K562 (cell line): ENCODE results near the gene ARHGEF1. TPM values are rescaled to one million over a fixed set of nuclear protein-coding genes. Genes with fewer than 3 reads are reported as not detected.

ENCODE experiments used
- ATAC-seq: fragments of 200-7000 bp; cut with Tn5 transposase; 3 replicates; pipeline ENCODE4 v1.9.1; 2020; ENCODE audit warnings: moderate library complexity
- BruUV-seq: library from RNA; stranded (reverse); fragments of 400-500 nt; replicated peaks from 2 replicates; lab custom pipeline; 2021; lab: Mats Ljungman, UMichigan
- CTCF ChIA-PET: fragments of 300-600 bp; formaldehyde crosslinking; extraction: SDS; loops from one replicate; lab custom pipeline; 2021; ENCODE audit warnings: low intra/inter-chr PET ratio; lab: Yijun Ruan, JAX
- POLR2A ChIA-PET: fragments of 300-600, 350-650 bp; sonication (Branson Sonifier 250); formaldehyde crosslinking; extraction: SDS; loops from one replicate; lab custom pipeline; 2021; ENCODE audit warnings: antibody characterized with exemption, inconsistent platforms; lab: Yijun Ruan, JAX
- DNase-seq, 4 experiments: peaks; one replicate each; pipeline versions ENCODE4 v3.0.0 to v3.0.0-alpha.2; 2011 to 2018; ENCODE audit warnings: low spot score in 3 of 4, mixed read lengths in 3 of 4; ENCODE audit errors: extremely low read depth in 1 of 4
- FAIRE-seq: peaks from 2 replicates; lab custom pipeline; 2011; peaks lifted over from hg19 to GRCh38; lab: Jason Lieb, UNC
- H2AFZ ChIP-seq: 2 replicates; pipeline ENCODE4 v1.6.0; 2011; ENCODE audit warnings: low read depth, low read length, control low read depth, inconsistent platforms
- H3K27ac ChIP-seq: fragments of 200-600 bp; 3 replicates; pipeline ENCODE4 v1.8.0; 2011; ENCODE audit warnings: low read depth, mild to moderate bottlenecking, control low read depth, inconsistent platforms, low read length, moderate library complexity, mixed read lengths; ENCODE audit errors: extremely low read depth
- H3K27me3 ChIP-seq, 2 experiments: fragments of 300-600 bp in 1 of 2; 2 replicates in 1 of 2; 3 replicates in 1 of 2; pipeline versions ENCODE4 v1.6.0 to v1.8.0; 2011; ENCODE audit warnings: inconsistent platforms in 2 of 2, low read length in 2 of 2, mild to moderate bottlenecking in 1 of 2, mixed read lengths in 1 of 2, moderate library complexity in 1 of 2; ENCODE audit not compliant: control insufficient read depth in 2 of 2, insufficient read depth in 2 of 2
- H3K36me3 ChIP-seq: fragments of 300-600 bp; 3 replicates; pipeline ENCODE4 v1.8.0; 2011; ENCODE audit warnings: mild to moderate bottlenecking, low read length, inconsistent platforms; ENCODE audit not compliant: control insufficient read depth, insufficient read depth
- H3K4me1 ChIP-seq, 2 experiments: fragments of 200-600 bp in 1 of 2; replicated peaks in 1 of 2; 2 replicates in 1 of 2; 3 replicates in 1 of 2; pipeline versions ENCODE4 v1.5.1 to v1.8.0; 2011; ENCODE audit warnings: inconsistent platforms in 2 of 2, low read length in 2 of 2, mild to moderate bottlenecking in 1 of 2, mixed read lengths in 1 of 2, moderate library complexity in 1 of 2; ENCODE audit not compliant: control insufficient read depth in 2 of 2, insufficient read depth in 2 of 2
- H3K4me2 ChIP-seq: 2 replicates; pipeline ENCODE4 v1.6.1; 2011; ENCODE audit warnings: low read length, control low read depth, inconsistent platforms, mixed read lengths; ENCODE audit not compliant: insufficient read depth
- H3K4me3 ChIP-seq: fragments of 200-600 bp; sonication (generic), shearing (Covaris generic); 2 replicates; pipeline ENCODE4 v1.5.1; 2016; ENCODE audit warnings: control low read depth, inconsistent platforms
- H3K79me2 ChIP-seq: fragments of 200-600 bp; 3 replicates; pipeline ENCODE4 v1.8.0; 2011; ENCODE audit warnings: low read length, inconsistent platforms; ENCODE audit not compliant: control insufficient read depth, insufficient read depth
- H3K9ac ChIP-seq, 2 experiments: 2 replicates each; pipeline versions ENCODE4 v1.6.0 to v1.6.1; 2011; ENCODE audit warnings: low read depth in 2 of 2, low read length in 2 of 2, control low read depth in 1 of 2, inconsistent platforms in 1 of 2, mild to moderate bottlenecking in 1 of 2, mixed read lengths in 1 of 2; ENCODE audit not compliant: insufficient read depth in 1 of 2
- H3K9me1 ChIP-seq: one replicate; pipeline ENCODE4 v1.6.0; 2011; ENCODE audit warnings: inconsistent platforms, mild to moderate bottlenecking, low read length, moderate library complexity; ENCODE audit not compliant: control insufficient read depth, insufficient read depth
- H3K9me3 ChIP-seq: replicated peaks from 2 replicates; pipeline ENCODE4 v1.5.1; 2011; ENCODE audit warnings: low read depth, low read length, inconsistent platforms; ENCODE audit not compliant: control insufficient read depth, insufficient read depth
- H4K20me1 ChIP-seq: replicated peaks from 2 replicates; pipeline ENCODE4 v1.6.1; 2011; ENCODE audit warnings: low read length, inconsistent platforms, mixed read lengths; ENCODE audit not compliant: control insufficient read depth, insufficient read depth
- CBX1 ChIP-seq: sonication (generic); IDR thresholded peaks from 2 replicates; pipeline ENCODE4 v1.6.1; 2016; ENCODE audit warnings: antibody characterized with exemption, low read depth, mild to moderate bottlenecking
- EZH2 ChIP-seq: IDR thresholded peaks from 2 replicates; pipeline ENCODE4 v1.6.1; 2012; ENCODE audit warnings: low read depth, mild to moderate bottlenecking, inconsistent platforms, low read length, borderline replicate concordance
- HDAC1 ChIP-seq, 2 experiments: fragments of 450-650 bp; IDR thresholded peaks; 2 replicates each; pipeline ENCODE4 v1.6.1; 2016 to 2017; ENCODE audit warnings: inconsistent platforms in 1 of 2, mild to moderate bottlenecking in 1 of 2, moderate library complexity in 1 of 2
- STAT5B ChIP-seq: fragments of 250-450 bp; sonication (Bioruptor Pico); IDR thresholded peaks from 2 replicates; pipeline ENCODE4 v1.8.0; 2021; ENCODE audit warnings: mild to moderate bottlenecking, inconsistent platforms
- TSC22D4 ChIP-seq: fragments of 450-650 bp; IDR thresholded peaks from 2 replicates; pipeline ENCODE4 v1.6.1; 2016; ENCODE audit warnings: missing genetic modification characterization, missing biosample characterization, control low read depth
- WGBS: fragments of 100-300 bp; shearing (Covaris generic); methylation state at CpG from one replicate; pipeline ENCODE4 v1.1.6; 2016; ENCODE audit warnings: low coverage, mixed read lengths; ENCODE audit not compliant: insufficient coverage; ENCODE audit errors: missing lambda C conversion rate; 5-methylcytosine and 5-hydroxymethylcytosine counted together
- in situ Hi-C: fragments of 300-500 bp; cut with MboI; formaldehyde crosslinking; loops from 4 replicates; pipeline ENCODE4 v1.15.0; 2018; ENCODE audit warnings: inconsistent platforms, mixed read lengths
- intact Hi-C: fragments of 100-400 bp; cut with micrococcal nuclease; formaldehyde crosslinking; loops from 2 replicates; pipeline ENCODE4 v1.14.2; 2022
- polyA plus RNA-seq, 8 experiments: library from polyadenylated mRNA; depleted of rRNA in 4 of 8; stranded (reverse) in 5 of 8; unstranded in 3 of 8; fragments of >200 nt; fragmentation: Nextera tagmentation in 2 of 8; fragmentation: Illumina TruSeq in 1 of 8; extraction: Ambion mirVana in 2 of 8; extraction: Trizol in 1 of 8; gene quantifications; 2 replicates each; pipeline versions ENCODE4 v1.2.1 to v1.2.3, GENCODE V29; 2011 to 2014; ENCODE audit warnings: inconsistent platforms in 1 of 8, missing spikeins in 1 of 8
- total RNA-seq, 7 experiments: library from RNA; depleted of rRNA in 6 of 7; stranded (reverse); fragments of >200 nt in 6 of 7; fragmentation: Illumina TruSeq in 2 of 7; extraction: Trizol in 2 of 7; gene quantifications; 2 replicates each; pipeline versions ENCODE4 v1.2.1 to v1.2.3, GENCODE V29; 2011 to 2021; ENCODE audit warnings: low replicate concordance in 1 of 7

The ARHGEF1 gene
- total and polyA plus RNA-seq, 9 of the 15 experiments (the other 6 are each of a cell fraction or from before 2014, with no cell fraction given), result 1.9 to 149 (median 29.8) TPM

- ChIA-PET CTCF (no interaction called here), POLR2A (no interaction called here)
- Histone ChIP-seq H4K20me1 (peaks cover 29% of the 10 kb centered on the region; the same call in 1 of the 2 replicates), H3K79me2 (no peaks in the 10 kb centered on the region), H2AFZ (no peak overlapping the region), H3K4me3 (no peak overlapping the region), H3K4me2 (no peak overlapping the region), H3K9me1 (no peaks in the 10 kb centered on the region), H3K27ac (no peak overlapping the region), H3K4me1 (peaks cover 0 to 26% of the 10 kb centered on the region in 2 experiments; a peak in 2 of 5 replicates), H3K9me3 (no peaks in the 10 kb centered on the region), H3K36me3 (no peaks in the 10 kb centered on the region), H3K27me3 (peaks cover 32 to 69% of the 10 kb centered on the region in 2 experiments), H3K9ac (no peak overlapping the region)
- intact Hi-C loops, result no loop called here
- WGBS, result 4% methylated on average over 30 of the region's 38 CpGs
- in situ Hi-C loops, result no loop called here
- FAIRE-seq (no peak), DNase-seq (no peak), ATAC-seq (no peak)
- no TSS peak for BruUV-seq
- TF ChIP-seq STAT5B (CRISPR knock-in tag) (no peak), EZH2 (peak; percentile 89; the same call in 1 of the 2 replicates)
Measured at GRCh38 chr19:41915021-41915775, 32.2 kb downstream of the ARHGEF1 start.

- WGBS, result 30% methylated on average over 15 of the region's 27 CpGs
- no TSS peak for BruUV-seq
- H3K27ac ChIP-seq, result no peak overlapping the region
- peaks cover 24% of the 10 kb centered on the region; the same call in 1 of the 2 replicates for H4K20me1 ChIP-seq
- intact Hi-C loops, result no loop called here
- H3K9me3 ChIP-seq, result no peaks in the 10 kb centered on the region; the same call in 1 of the 2 replicates
- no peak overlapping the region for H3K9ac ChIP-seq
- CTCF ChIA-PET, result no interaction called here
- in situ Hi-C loops, result no loop called here
- no peaks in the 10 kb centered on the region for H3K36me3 ChIP-seq
- no peak overlapping the region for H3K4me2 ChIP-seq
- no peak overlapping the region for H3K4me3 ChIP-seq
- no peak for DNase-seq
- H2AFZ ChIP-seq, result no peak overlapping the region
- peaks cover 0 to 29% of the 10 kb centered on the region in 2 experiments; a peak in 2 of 5 replicates for H3K4me1 ChIP-seq
- 0 out of 4 replicates have a peak, but pooled peaks of 1 of the 2 experiments have one; percentile 11 for TF ChIP-seq HDAC1 (IDR thresholded peaks at IDR 0.05)
- 0 out of 2 replicates have a peak, but pooled peaks have one; percentile 56 for TF ChIP-seq TSC22D4 (tag)
- no peak for TF ChIP-seq CBX1
- FAIRE-seq, result no peak
- H3K27me3 ChIP-seq, result peaks cover 32 to 63% of the 10 kb centered on the region in 2 experiments
- no peaks in the 10 kb centered on the region for H3K79me2 ChIP-seq
- ATAC-seq, result no peak
- no peaks in the 10 kb centered on the region for H3K9me1 ChIP-seq
- POLR2A ChIA-PET, result no interaction called here
Measured at GRCh38 chr19:41915776-41916414, 32.9 kb downstream of the ARHGEF1 start.
